ENCODE measurements around the gene TPSG1.
"Not testable (repeated sequence)": the region's sequence is repeated elsewhere in the genome, so short reads cannot be mapped to it uniquely, and the experiment has no call there.

Gene TPSG1

GRCh38 chr16:1257561-1258224, 32.6 kb upstream of the TPSG1 start:
- DNase-seq (ENCODE audit: low read depth in 2 of 2, low spot score in 1 of 2), result no peak

DNA sequence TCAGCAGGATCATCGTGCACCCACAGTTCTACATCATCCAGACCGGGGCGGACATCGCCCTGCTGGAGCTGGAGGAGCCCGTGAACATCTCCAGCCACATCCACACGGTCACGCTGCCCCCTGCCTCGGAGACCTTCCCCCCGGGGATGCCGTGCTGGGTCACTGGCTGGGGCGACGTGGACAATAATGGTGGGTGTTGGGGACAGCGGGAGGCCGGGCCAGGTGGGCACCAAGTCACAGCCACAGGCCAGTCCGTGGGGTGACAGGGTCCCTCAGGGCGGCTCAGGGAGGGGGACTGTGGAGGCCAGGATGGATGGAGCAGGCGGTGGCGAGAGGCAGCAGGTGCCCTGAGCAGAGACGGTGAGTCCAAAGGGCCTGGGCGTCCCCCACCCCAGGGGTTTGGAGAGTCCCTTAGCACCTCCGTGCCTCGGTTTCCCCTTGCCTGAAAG, 31.8 kb upstream of the TPSG1 start:
- no peak for DNase-seq (ENCODE audit: low read depth in 2 of 2, low spot score in 1 of 2)

GRCh38 chr16:1256296-1256873, 31.3 kb upstream of the TPSG1 start:
- not testable (repeated sequence) for DNase-seq (ENCODE audit: low read depth in 2 of 2, low spot score in 1 of 2)

DNA sequence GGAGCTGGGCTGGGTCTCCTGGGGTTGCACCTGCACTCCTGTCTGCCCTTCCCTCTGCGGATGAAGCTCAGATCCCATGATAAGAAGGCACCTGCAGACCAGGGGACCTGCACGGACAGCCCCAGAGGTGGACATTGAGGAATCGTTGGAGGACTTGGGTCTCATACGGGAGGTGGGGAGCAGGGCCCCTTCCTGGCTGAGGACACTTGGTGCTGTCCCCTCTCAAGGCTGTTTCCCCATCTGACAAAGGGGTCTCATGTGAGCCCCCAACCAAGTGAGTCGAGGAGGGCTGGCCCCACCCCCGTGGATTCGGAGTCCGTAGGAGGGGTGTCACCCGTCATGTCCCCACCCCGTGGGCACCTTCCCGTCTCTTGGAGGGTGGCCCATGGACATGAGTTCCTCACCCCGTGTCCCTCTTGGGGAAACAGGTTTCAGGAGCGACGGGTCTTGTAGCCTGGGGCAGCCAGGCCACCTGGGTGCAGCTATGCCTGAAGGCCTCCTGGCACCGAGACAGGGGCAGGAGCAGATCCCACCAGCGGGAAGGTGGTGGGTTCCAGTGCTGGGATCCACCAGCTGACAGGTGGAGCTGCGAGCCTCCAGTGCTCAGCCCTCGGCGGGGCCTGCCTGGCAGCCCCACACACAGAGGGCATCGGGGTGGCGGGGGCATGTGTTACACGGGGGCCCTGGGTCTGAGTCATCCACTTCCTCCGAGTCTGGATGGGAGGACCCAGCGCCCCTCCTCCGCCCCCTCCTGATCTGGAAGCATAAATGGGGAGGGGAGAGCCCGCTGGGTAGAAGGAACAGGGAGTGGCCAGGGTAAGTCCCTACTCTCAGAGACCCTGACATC, 30.4 kb upstream of the TPSG1 start, which contains the start of gene TPSD1:
TPSD1 (plus strand) TSS at position 794 of the 847 bp plus-strand sequence. CDS start 212 bp downstream, outside the sequence.
- DNase-seq (ENCODE audit: low read depth in 2 of 2, low spot score in 1 of 2), result not testable (repeated sequence)

GRCh38 chr16:1254821-1255220, 29.8 kb upstream of the TPSG1 start:
- DNase-seq (ENCODE audit: low read depth in 2 of 2, low spot score in 1 of 2), result not testable (repeated sequence)

- DNase-seq (ENCODE audit: low read depth in 2 of 2, low spot score in 1 of 2), result not testable (repeated sequence)
Measured at GRCh38 chr16:1253701-1254364, 28.8 kb upstream of the TPSG1 start.

DNA sequence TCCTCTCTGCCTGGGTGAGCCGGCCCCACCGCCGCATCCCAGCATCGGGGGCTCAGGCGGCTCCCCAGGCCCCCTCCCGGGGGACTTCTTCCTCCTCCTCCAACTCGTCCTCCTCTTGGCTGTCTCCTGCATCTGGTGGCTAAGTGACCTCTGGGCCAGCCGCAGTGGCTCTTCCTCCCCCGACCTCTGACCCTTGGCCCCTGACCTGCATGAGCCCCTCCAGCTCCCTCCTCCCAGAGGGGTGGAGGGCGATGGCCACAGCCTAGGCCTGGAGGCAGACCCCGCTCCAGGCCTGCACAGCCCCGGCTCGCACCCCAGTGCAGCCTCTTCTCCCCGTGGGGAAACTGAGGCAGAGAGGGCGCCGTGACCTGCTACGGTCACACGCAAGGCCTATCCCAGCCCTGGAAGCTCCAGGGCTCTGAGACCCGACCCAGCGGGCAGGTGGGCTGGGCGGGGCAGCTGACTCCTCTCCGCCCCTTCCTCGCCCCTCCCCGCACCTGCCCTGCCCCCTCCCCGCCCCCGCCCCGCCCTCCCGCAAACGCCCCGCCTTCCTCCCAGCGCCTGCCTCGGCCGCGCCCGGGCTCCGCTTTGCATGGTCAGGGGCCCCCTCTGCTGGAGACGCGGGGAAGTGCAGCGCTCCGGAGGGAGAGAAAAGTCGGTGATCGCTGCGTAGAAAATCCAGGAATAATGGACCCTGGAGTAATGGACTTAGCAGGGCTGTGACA, 24.1 kb upstream of the TPSG1 start:
- not testable (repeated sequence) for DNase-seq (ENCODE audit: low read depth in 2 of 2, low spot score in 1 of 2)

- not testable (repeated sequence) for DNase-seq (ENCODE audit: low read depth in 2 of 2, low spot score in 1 of 2)
Measured at GRCh38 chr16:1247903-1248537, 23.0 kb upstream of the TPSG1 start.

DNA sequence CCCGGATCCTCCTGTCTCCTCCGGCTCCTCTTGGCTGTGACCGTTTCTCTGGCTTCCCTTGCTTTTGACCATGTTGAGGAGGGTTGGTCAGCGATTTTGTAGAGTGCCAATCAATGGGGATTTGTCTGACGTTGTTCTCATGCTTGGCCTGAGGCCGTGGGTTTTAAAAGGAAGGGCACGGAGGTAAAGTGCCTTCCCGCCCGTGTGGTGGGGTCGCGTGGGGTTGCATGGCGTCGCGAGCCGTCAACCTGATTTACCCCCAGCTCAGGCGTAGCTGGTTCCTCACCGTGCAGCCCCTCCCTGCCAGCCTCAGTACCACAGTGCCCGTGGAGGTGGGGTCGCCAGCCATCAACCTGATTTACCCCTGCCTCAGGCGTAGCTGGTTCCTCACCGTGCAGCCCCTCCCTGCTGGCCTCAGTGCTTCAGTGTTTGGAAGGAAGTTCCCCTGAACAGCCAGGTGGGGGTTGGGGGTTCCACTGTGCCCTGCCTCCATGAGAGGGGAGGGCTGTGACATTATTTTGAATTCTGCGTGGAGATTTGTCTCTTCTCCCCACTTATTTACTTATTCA, 20.5 kb upstream of the TPSG1 start:
- DNase-seq (ENCODE audit: low read depth in 2 of 2, low spot score in 1 of 2), result no peak

DNA sequence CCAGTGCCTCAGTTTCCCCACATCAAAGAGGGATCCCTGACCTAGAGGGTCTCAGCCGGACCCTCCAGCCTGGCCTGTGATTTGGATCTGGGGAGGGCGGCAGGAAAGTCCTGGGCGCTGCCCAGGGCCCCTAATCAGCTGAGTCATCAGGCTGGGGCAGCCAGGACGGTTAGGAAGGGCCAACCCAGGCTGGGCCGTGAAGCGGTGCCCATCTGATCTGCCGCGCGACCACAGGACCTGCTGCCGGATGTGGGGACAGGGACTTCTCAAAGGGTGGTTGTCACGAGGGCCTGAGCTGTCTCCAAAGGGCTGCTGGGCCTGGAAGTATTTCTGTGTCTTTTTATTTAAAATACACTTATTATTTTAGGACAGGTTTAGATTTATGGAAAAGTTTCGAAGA, 19.8 kb upstream of the TPSG1 start:
- DNase-seq (ENCODE audit: low read depth in 2 of 2, low spot score in 1 of 2), result no peak

DNA sequence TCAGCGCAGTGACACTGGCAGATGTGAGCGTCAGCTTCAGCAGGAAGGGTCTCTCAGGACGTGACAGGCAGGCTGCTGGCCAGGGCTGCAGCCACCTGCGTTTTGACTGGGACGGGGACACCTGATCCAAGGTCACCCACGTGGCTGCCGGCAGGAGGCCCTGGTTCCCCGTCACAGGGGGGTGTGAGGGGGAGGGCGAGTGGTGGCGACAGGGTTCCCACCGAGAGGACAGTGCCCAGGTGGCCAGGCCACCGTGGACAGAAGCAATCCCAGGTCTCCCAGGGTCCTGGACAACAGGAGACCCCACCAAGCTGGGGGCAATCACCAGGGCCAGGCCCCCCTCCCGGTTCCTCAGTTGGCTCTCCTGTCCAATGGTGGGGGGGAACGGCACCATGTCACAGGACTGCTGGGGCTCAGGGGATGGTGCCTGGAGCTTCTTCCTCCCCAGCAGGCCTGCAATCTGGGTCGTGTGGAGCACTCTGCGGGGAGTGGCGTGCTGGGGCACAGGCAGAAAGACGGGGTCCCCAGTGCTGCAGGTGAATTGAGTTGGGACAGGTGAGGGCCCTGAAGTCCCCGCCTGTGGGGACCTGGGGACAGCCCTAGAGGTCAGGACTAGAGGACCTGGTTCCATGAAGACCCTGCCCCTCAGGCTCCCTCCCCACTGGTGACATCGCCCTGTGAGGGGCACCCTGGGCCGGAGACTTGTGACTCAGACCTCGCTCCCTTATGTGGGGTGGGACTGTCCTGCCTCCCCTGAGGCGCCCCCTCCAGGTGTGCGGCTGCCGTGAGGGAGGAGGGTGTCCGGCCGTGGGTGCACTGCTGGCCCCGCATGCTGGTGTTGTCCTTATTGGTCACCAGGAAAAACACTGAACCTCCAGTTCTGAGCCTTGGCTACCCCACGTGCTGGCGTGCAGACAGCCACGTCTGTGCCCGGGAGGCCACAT, 19.1 kb upstream of the TPSG1 start:
- not testable (repeated sequence) for DNase-seq (ENCODE audit: low read depth in 2 of 2, low spot score in 1 of 2)

DNA sequence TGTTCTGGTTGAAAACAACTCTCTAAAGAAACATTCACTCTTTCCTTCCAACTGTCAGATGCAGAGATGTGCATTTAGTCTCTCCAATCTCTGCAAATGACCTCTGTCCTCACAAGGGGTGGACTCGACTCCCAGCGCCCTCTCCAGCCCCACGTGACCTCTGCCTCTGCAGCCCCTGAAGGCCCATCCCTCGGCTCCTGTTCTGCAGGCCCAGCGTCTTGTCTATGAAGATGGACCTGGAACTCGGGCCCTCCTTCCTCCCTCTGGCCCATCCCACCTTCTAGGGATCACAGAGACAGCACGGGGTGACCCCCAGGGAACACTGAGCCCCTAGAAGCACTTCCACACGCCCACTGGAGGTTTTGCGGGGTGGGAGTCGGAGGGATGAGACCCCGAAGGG, 18.3 kb upstream of the TPSG1 start:
- DNase-seq (ENCODE audit: low read depth in 2 of 2, low spot score in 1 of 2), result not testable (repeated sequence)

- DNase-seq (ENCODE audit: low read depth in 2 of 2, low spot score in 1 of 2), result not testable (repeated sequence)
Measured at GRCh38 chr16:1241081-1241480, 16.0 kb upstream of the TPSG1 start.

DNA sequence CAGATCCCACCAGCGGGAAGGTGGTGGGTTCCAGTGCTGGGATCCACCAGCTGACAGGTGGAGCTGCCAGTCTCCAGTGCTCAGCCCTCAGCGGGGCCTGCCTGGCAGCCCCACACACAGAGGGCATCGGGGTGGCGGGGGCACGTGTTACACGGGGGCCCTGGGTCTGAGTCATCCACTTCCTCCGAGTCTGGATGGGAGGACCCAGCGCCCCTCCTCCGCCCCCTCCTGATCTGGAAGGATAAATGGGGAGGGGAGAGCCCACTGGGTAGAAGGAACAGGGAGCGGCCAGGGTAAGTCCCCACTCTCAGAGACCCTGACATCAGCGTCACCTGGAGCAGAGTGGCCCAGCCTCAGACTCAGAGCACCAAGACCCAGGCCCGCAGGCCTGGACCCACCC, 15.4 kb upstream of the TPSG1 start, which contains the start of gene TPSAB1:
TPSAB1 (plus strand) TSS at position 270 of the 400 bp plus-strand sequence. CDS start 234 bp downstream, outside the sequence.
- DNase-seq (ENCODE audit: low read depth in 2 of 2, low spot score in 1 of 2), result not testable (repeated sequence)

- DNase-seq (ENCODE audit: low read depth in 2 of 2, low spot score in 1 of 2), result not testable (repeated sequence)
Measured at GRCh38 chr16:1239575-1239974, 14.5 kb upstream of the TPSG1 start.

DNA sequence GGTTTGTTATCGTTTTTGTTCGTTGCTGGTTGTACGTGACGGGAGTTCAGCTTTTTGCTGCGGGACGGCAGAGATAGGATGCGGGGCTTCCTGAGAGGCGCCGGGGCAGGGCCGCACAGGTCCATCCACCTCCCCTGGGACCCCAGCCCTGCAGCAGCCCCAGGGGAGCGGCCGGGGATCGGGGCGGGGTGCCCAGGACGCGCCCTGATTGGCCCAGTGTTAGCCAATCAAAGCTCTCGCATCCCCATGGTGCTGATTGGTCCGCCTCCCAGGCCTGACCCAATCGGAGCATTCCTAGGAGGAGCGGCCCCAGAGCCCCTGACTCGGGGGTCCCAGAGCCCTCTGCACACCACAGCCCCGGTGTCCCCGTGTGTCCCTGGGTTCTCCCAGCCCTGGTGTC, 13.8 kb upstream of the TPSG1 start:
- not testable (repeated sequence) for DNase-seq (ENCODE audit: low read depth in 2 of 2, low spot score in 1 of 2)

DNA sequence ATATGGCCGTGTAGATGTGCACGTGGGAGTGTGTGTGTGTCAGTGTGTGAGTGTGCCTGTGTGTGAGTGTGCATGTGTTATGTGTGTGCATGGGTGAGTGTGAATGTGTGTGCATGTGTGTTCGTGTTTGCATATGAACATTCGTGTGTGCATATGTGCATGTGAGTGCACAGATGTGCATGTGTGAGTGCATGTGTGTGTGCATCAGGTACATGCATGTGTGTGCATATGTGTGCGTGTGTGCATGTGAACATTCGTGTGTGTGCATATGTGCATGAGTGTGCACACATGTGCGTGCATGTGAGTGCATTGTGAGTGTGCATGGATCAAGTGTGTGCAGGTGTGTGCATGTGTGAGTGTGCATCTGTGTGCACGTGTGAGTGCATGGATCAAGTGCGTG, 12.9 kb upstream of the TPSG1 start:
- no peak for DNase-seq (ENCODE audit: low read depth in 2 of 2, low spot score in 1 of 2)

DNA sequence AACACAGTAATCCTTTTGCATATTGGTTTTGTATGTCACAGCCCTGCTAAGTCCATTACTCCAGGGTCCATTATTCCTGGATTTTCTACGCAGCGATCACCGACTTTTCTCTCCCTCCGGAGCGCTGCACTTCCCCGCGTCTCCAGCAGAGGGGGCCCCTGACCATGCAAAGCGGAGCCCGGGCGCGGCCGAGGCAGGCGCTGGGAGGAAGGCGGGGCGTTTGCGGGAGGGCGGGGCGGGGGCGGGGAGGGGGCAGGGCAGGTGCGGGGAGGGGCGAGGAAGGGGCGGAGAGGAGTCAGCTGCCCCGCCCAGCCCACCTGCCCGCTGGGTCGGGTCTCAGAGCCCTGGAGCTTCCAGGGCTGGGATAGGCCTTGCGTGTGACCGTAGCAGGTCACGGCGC, 11.6 kb upstream of the TPSG1 start:
- not testable (repeated sequence) for DNase-seq (ENCODE audit: low read depth in 2 of 2, low spot score in 1 of 2)

Data from stimulated activated CD8-positive, alpha-beta memory T cell treated with anti-CD3 and anti-CD28 coated beads, Interleukin-4, amount 100 ng/mL, for 1 hour (primary cell).